ENCODE measurements around the gene PFKL.
A peak's percentile ranks its signal among the peaks of the same experiment; 100 is the strongest.

PFKL gene

DNA sequence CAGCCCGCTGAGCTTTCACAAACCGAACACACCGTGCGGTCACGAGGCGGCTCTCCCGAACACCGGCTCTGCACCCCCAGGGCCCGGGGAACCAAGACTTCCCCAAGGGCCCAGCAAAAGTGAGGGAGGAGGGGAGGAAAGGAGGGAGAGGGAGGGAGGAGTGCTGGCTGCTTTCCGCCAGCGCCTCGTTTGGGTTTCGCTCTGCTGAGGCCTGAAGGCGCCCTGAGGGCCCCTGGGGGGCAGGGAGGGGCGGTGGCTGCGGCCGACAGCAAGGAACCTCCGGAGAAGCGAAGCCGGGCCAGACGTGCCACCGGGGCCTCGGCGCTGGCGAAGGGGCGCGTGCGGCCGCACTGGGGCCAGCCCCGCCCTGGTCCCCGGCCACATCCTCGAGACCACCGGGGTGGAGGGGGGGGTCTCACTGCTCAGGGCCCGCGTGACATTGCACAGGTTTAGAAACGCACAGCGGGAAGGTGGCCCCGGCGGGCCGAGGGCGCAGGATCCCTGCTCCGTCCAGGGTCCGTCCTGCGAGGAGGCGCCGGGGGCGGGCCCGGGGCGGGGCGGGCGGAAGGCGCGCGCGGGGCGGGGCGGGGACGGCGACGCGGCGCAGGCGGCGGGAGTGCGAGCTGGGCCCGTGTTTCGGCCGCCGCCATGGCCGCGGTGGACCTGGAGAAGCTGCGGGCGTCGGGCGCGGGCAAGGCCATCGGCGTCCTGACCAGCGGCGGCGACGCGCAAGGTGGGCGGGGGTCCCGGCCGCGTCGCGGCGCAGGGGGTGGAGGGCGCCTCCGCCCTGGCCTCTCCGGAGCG, at the start of gene PFKL:
Gene PFKL, plus strand, starts transcription at position 596 of the 804 bp plus-strand sequence. Its CDS starts 53 bp downstream, at position 649.
- no peak for DNase-seq

GRCh38 chr21:44253832-44254710, 45.8 kb upstream of the PFKL start:
- DNase-seq = no peak

DNA sequence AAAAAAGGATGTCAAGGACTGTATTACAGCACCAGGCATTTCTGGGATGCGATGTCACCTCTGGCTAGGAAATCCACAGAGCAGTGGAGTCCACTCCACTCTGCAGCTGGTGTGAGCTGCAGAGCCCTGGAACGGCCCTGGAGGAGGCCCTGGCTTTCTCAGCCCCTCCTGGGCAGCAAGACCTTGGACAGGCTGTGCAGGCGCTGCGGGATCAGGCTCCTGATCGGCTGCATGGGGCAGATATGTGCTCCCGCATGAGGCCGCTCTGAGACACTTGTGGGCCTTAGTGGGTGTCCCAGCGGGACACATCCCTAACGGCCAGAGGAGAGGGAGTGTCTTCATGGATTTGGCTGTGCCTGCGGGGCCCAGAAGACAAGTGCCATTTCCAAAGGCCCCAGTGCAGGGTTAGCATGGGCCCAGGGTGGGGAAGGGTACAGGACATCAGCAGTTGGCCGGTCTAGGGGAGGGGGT, 44.3 kb upstream of the PFKL start:
- DNase-seq = no peak

DNA sequence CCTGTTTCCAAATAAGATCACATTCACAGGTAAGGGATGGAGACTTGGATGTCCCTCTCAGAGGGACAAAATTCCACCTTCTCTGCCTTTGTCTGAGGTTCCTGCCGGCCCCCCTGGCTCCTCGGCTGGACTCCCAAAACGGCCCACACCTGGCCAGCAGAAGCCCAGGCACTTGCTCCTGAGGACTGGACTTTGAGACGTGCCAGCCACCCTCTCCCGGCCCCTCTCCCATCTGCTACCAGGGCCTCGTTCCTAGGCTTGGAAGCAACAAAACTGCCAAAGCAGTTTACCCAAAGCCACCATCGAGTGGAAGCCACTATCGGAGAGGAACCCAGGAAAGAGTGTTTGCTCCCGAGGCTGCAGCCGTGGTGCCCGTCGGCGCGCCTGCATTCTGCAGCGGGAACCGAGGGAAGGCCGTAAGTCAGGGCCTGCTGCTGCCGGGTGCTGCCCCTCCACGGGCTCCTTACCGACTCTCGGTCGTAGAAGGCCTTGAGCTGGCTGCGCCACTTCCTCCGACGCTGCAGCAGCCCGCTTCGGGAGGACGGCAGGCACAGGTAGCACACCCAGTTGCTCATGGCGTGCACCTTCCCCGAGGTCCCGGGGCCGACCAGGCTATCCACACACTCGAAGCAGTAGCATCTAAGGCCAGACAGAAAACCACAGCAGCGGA, 41.7 kb upstream of the PFKL start:
- no peak for DNase-seq

DNA sequence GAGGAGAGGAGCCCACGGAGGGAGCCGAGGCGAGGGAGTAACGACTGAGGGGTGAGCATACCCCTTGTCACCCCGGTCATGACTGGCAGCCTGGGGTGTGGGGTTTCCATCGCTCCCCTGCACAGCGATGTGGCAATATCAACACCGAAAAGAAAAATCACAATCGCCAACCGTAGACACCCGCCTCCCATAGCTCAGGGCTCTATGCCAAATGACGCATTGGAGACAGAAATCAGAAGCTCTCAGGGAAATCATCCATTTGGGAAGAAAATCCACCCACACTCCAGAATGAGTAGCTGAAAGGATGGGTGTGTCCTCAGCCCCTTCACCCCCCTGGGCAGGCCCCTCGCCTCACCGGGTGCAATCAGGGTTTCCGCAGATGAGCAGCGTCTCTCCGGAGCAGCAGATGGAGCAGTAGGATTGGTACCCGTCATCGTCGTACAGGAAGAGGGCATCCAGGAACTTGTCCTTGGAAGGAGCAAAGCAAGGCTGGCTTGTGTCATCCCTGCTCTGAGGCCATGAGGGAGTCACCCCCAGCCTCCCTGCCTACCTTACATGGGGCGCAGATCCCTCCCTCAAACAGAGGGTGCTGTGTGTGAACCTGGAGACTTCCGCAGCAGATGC, 40.7 kb upstream of the PFKL start:
- DNase-seq = no peak

DNA sequence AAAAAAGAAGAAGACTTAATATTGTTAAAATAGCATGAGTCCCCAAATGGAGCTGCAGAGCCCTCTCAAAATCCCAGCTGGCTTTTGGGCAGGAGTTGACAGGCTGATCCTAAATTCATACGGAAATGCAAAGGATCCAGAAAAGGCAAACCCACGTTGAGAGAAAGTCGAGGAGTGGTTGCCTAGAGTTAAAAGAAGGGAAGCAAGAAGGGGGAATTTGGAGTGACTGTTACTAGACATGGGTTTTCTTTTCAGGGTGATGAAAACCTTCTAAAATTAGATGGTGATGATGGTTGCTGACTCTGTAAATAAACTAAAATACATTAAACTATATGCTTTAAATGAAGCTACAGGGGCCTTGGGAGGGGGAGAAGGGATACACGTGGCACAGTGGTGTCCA, 39.8 kb upstream of the PFKL start:
- no peak for DNase-seq

- no peak for DNase-seq
Observed at GRCh38 chr21:44260791-44261631, 38.8 kb upstream of the PFKL start.

DNA sequence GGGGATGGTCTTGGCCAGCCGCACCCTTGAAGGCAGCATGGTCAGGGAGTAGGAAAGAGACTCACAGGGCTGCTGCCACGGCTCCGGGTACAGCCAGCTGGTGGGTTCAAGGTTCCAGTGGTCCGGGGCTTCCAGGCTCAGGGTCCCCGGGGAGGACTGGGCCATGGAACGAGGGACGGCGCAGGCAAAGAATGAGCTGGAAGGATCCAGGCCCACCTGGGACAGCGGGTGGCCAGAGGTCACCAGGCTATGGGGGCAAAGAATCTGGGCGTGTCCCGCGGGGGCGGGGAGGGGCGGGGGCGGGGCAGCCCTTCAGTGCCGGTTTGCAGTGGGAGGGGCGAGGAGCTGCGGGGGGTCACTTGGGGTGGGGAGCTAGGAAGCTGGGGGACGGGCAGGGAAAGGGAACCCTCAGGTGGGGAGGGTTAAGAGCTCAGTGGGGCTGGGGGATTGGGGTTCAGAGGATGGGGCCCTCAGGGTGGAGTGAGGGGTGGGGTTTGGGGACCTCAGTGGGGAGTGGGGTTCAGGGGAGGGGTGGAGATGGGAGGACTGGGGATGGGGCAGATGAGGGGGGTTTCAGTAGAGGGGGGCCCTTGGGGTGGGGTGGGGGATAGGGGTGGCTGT, 38.1 kb upstream of the PFKL start, which contains the start of gene DNMT3L:
Gene DNMT3L, minus strand, starts transcription at position 223 of the 621 bp plus-strand sequence. CDS start 638 bp downstream, outside the sequence.
- no peak for DNase-seq

DNA sequence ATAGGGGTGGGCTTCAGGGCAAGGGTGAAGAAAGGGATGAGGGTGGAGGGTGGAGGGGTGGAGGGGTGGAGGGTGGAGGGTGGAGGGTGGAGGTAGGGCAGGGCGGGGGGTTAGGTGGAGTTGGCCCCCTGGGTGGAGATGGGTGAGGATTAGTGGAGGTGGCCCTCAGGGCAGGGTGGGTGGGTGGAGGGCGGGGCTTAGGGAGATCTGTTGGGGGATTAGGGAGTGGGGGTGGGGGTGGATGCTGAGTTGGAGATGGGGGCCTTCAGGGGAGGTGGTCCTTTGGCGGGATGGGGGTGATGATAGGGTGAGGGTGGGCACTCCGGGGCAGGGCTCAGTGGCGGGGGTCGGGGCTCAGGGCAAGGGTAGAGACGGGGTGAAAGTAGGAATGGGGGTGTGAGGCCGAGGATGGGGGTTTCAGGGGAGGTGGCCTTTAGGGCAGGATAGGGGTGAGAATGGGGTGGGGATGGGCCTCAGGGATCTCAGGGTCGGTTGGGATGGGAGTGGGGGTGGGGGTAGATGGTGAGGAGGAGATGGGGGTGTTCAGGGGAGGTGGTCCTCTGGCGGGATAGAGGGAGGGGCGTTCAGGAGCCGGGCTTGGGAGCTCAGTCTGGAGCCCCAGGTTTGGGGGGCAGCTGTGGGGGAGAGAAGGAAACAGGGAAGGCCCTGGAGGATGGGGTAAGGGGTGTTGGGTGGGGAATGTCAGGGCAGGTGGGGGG, 37.4 kb upstream of the PFKL start:
- no peak for DNase-seq

GRCh38 chr21:44263221-44263760, 36.6 kb upstream of the PFKL start:
- DNase-seq = no peak

DNA sequence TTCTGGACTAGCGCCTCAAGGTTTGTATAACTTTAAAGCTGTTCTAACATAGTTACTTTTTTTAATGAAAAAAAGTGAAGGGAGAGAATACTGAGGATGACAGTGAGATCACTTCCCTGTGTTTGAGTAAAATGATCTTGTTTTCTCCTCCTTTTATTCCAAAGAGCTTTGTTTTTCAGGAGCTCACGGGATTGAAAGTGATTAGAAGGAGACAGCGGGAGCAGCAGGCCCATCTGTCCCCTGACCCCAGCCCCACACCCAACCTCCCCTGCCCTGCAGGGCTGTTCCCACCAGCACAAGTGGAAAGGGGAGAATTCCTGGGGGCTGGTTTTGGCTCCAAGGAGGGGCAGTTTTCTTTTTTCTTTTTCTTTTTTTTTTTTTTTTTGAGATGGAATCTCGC, 36.1 kb upstream of the PFKL start:
- DNase-seq = no peak

GRCh38 chr21:44265734-44266270, 34.1 kb upstream of the PFKL start:
- no peak for DNase-seq

DNA sequence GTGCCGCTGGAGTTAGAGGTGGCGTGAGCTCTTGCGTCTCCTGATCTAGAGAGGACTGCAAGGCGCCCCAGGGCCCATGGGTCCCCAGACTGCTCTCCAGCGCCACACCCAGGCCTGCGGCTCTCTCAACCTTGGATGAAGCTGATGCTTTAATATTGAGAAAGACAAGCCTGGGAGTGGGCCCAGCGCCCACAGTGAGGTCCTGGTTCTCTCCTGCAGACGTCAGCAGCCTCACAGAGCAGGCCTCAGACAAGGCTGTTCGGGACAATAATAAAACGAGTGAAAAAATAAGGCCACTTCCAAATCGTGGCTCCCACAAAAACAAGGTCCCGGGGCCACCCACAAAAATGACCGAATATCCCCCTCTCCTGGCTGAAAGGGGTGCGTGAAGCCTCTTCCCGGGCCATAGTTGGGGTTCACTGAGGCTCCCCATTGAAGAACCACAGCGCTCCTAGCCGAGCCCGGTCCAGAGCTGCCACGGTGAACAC, 32.2 kb upstream of the PFKL start:
- no peak for DNase-seq

GRCh38 chr21:44269090-44269489, 30.8 kb upstream of the PFKL start:
- DNase-seq = no peak

GRCh38 chr21:44271558-44272283, 28.1 kb upstream of the PFKL start:
- DNase-seq = no peak

- no peak for DNase-seq
Observed at GRCh38 chr21:44272284-44272858, 27.5 kb upstream of the PFKL start.

- no peak for DNase-seq
Observed at GRCh38 chr21:44273046-44273445, 26.8 kb upstream of the PFKL start.

- peak; percentile 37 for DNase-seq
Observed at GRCh38 chr21:44275041-44275440, 24.8 kb upstream of the PFKL start.
